ENCODE measurements around the gene PRSS33.

PRSS33 gene

DNA sequence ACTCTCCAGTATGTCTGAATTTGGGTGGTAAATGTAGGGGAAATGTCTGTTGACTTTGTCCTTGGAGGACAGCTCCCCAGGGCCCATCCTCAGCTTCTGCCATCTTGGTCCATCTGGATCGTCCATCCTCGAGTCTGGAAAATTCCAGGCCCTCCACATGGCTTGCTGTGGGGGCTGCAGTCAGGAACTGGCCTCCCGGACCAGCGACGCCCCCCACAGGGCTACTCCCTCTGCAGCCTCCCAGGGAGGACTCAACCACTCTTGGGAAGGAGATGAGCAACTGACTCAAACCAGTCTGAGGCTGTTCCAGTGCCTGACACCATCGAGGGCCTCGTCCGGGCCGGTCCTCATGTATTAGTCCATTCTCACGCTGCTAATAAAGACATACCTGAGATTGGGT, 37.3 kb upstream of the PRSS33 start:
- H3K27me3 Mint-ChIP-seq (ENCODE audit: low read depth, poor library complexity) = peaks cover 51% of the 10 kb centered on the region
- H3K9me3 Mint-ChIP-seq = no peaks in the 10 kb centered on the region
- H3K4me1 Mint-ChIP-seq = no peaks in the 10 kb centered on the region
- TF ChIP-seq, protein P1, sequence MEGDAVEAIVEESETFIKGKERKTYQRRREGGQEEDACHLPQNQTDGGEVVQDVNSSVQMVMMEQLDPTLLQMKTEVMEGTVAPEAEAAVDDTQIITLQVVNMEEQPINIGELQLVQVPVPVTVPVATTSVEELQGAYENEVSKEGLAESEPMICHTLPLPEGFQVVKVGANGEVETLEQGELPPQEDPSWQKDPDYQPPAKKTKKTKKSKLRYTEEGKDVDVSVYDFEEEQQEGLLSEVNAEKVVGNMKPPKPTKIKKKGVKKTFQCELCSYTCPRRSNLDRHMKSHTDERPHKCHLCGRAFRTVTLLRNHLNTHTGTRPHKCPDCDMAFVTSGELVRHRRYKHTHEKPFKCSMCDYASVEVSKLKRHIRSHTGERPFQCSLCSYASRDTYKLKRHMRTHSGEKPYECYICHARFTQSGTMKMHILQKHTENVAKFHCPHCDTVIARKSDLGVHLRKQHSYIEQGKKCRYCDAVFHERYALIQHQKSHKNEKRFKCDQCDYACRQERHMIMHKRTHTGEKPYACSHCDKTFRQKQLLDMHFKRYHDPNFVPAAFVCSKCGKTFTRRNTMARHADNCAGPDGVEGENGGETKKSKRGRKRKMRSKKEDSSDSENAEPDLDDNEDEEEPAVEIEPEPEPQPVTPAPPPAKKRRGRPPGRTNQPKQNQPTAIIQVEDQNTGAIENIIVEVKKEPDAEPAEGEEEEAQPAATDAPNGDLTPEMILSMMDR (IDR thresholded peaks at IDR 0.05) = no peak
- H3K4me3 Mint-ChIP-seq = no peak overlapping the region
- no peak for DNase-seq
- no peaks in the 10 kb centered on the region for H3K36me3 Mint-ChIP-seq (ENCODE audit: low read depth)
- H3K27ac Mint-ChIP-seq = no peak overlapping the region

DNA sequence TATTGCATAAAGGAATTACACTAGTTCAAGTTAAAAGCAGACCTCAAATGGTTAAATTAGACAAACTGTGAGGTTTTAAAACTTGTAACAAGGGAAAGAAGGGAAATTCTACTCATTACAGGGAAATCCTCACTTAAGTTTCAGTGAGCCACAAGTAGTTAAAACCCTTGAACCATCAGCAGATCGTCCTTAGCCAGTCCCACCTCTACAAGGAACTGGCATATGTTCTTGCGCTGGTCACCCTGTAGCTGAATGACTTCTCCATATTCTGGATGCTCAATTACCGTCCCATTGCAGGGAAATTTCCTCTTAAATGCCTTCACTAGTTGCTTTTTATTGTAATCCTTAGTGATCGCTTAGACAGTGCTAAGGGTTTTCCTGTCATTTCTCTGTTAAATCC, 35.1 kb upstream of the PRSS33 start:
- H3K27me3 Mint-ChIP-seq (ENCODE audit: low read depth, poor library complexity) = peaks cover 36% of the 10 kb centered on the region
- no peak for DNase-seq
- H3K4me3 Mint-ChIP-seq = no peak overlapping the region
- no peaks in the 10 kb centered on the region for H3K36me3 Mint-ChIP-seq (ENCODE audit: low read depth)
- H3K27ac Mint-ChIP-seq = no peak overlapping the region
- TF ChIP-seq, protein P1 (IDR thresholded peaks at IDR 0.05) = no peak
- H3K4me1 Mint-ChIP-seq = no peaks in the 10 kb centered on the region
- H3K9me3 Mint-ChIP-seq = no peaks in the 10 kb centered on the region

DNA sequence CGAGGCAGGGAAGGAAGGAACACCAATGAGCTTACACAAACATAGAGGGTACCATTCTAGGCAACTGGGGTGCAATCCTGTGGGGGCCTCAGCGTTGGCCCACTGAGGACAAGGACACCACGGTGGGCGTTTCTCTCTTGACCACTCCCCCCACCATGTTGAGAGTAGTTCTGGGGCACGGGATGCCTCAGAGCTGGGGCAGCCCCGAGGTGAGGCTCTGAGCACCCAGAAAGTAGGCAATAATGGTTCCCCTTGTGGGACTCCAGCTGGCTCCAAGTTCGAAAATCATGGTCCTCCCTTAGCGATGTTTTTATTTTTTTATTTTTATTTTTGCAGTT, 34.8 kb upstream of the PRSS33 start:
- no peak for DNase-seq

DNA sequence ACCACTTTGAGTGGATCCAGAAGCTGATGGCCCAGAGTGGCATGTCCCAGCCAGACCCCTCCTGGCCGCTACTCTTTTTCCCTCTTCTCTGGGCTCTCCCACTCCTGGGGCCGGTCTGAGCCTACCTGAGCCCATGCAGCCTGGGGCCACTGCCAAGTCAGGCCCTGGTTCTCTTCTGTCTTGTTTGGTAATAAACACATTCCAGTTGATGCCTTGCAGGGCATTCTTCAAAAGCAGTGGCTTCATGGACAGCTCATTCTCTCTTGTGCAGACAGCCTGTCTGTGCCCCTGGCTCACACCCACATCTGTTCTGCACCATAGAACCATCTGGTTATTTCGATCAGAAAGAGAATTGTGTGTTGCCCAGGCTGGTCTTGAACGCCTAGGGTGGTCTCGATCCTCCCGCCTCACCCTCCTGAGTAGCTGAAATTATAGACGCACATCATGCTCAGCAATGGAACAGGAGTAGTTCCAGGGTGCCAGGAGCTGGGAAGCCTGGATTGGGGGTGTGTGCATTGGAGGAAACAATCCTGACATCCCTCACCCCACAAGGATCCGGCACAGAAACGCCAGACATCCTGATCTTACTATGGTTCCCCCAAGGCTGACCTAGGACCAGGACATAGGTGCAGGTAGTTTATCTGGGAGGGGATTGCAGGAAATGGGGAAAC, 34.3 kb upstream of the PRSS33 start:
- Mint-ChIP-seq H3K9me3 (no peaks in the 10 kb centered on the region), H3K4me3 (no peak overlapping the region), H3K27me3 (ENCODE audit: low read depth, poor library complexity) (peaks cover 33% of the 10 kb centered on the region), H3K4me1 (no peaks in the 10 kb centered on the region), H3K36me3 (ENCODE audit: low read depth) (no peaks in the 10 kb centered on the region), H3K27ac (no peak overlapping the region)
- no peak for DNase-seq
- TF ChIP-seq, protein P1 (IDR thresholded peaks at IDR 0.05) = no peak

More for the DNA sequence above, 34.8 kb upstream of the PRSS33 start:
- no peaks in the 10 kb centered on the region for H3K4me1 Mint-ChIP-seq
- H3K27ac Mint-ChIP-seq = no peak overlapping the region
- H3K4me3 Mint-ChIP-seq = no peak overlapping the region
- H3K27me3 Mint-ChIP-seq (ENCODE audit: low read depth, poor library complexity) = peaks cover 34% of the 10 kb centered on the region
- TF ChIP-seq, protein P1 (IDR thresholded peaks at IDR 0.05) = no peak
- H3K9me3 Mint-ChIP-seq = no peaks in the 10 kb centered on the region
- H3K36me3 Mint-ChIP-seq (ENCODE audit: low read depth) = no peaks in the 10 kb centered on the region

DNA sequence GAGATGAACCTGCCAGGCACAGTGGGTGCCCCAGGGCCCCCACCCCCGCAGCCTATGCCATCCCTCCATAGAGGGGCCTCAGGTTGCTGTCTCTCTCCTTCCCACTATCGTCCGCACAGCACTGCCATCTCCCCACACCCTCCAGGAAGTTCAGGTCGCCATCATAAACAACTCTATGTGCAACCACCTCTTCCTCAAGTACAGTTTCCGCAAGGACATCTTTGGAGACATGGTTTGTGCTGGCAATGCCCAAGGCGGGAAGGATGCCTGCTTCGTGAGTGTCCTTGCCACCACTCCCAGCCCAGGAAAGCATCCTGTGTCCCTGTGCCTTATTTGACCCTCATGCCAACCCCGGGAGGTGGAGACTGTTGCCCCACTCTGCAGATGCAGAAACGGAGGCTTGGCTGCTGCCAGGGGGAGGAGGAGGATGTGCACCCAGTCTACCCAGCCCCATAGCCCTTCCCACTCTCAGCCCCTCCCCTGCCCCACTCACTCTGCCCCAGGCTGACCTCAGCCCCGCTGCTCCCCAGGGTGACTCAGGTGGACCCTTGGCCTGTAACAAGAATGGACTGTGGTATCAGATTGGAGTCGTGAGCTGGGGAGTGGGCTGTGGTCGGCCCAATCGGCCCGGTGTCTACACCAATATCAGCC, 33.6 kb upstream of the PRSS33 start:
- Mint-ChIP-seq H3K27me3 (ENCODE audit: low read depth, poor library complexity) (peaks cover 28% of the 10 kb centered on the region), H3K4me3 (no peak overlapping the region), H3K27ac (no peak overlapping the region), H3K36me3 (ENCODE audit: low read depth) (no peaks in the 10 kb centered on the region), H3K9me3 (no peaks in the 10 kb centered on the region), H3K4me1 (no peaks in the 10 kb centered on the region)
- TF ChIP-seq, protein P1 (IDR thresholded peaks at IDR 0.05) = no peak
- DNase-seq = no peak
